Measurements from ENCODE around the gene SPATA6. TPM values are rescaled to one million over a fixed set of nuclear protein-coding genes. Genes with fewer than 3 reads are reported as not detected.
A peak's percentile ranks its signal among the peaks of the same experiment; 100 is the strongest.
"Not testable (repeated sequence)": the region's sequence is repeated elsewhere in the genome, so short reads cannot be mapped to it uniquely, and the experiment has no call there.

Gene SPATA6
- 4.2 TPM for total RNA-seq

GRCh38 chr1:48471691-48472576 lies at the start of gene SPATA6:
SPATA6 (minus strand) TSS chr1:48472204; CDS start chr1:48472008, 196 bp downstream.
- H3K9me3 ChIP-seq, result no peaks in the 10 kb centered on the region
- H3K36me3 ChIP-seq, result no peaks in the 10 kb centered on the region
- H3K4me3 ChIP-seq, result peak within 1 kb of the TSS; percentile 45 to 82
- TF ChIP-seq, protein P1, sequence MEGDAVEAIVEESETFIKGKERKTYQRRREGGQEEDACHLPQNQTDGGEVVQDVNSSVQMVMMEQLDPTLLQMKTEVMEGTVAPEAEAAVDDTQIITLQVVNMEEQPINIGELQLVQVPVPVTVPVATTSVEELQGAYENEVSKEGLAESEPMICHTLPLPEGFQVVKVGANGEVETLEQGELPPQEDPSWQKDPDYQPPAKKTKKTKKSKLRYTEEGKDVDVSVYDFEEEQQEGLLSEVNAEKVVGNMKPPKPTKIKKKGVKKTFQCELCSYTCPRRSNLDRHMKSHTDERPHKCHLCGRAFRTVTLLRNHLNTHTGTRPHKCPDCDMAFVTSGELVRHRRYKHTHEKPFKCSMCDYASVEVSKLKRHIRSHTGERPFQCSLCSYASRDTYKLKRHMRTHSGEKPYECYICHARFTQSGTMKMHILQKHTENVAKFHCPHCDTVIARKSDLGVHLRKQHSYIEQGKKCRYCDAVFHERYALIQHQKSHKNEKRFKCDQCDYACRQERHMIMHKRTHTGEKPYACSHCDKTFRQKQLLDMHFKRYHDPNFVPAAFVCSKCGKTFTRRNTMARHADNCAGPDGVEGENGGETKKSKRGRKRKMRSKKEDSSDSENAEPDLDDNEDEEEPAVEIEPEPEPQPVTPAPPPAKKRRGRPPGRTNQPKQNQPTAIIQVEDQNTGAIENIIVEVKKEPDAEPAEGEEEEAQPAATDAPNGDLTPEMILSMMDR (IDR thresholded peaks at IDR 0.05), result no peak
- H3K4me1 ChIP-seq, result peaks cover 0 to 17% of the 10 kb centered on the region in 2 donors
- H3K27me3 ChIP-seq, result no peaks in the 10 kb centered on the region
- peak within 1 kb of the TSS; percentile 90 to 93 for H3K27ac ChIP-seq
- DNase-seq (ENCODE audit: low spot score in 2 of 2), result peak; percentile 75 to 98
- intact Hi-C loops (cut with DNase I), result loop anchor here (5.0 kb wide), 1 partner anchor 210 kb away; no protein-coding TSS in a partner anchor

DNA sequence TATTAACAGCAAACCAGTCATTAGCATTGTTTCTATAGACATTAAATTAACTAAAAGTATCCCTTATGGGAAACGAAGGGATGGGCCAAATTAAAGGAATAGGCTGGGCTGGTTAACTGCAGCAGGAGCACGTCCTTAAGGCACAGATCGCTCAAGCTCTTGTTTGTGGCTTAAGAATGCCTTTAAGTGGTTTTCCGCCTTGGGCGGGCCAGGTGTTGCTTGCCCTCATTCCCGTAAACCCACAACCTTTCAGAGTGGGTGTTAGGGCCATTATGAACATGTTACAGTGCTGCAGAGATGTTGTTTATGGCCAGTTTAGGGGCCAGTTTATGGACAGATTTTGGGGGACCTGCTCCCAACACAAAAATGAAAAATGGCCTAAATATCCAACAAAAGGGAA lies 47.9 kb upstream of the SPATA6 start:
- H3K9me3 ChIP-seq; H3K4me3 ChIP-seq; DNase-seq (ENCODE audit: low spot score in 2 of 2); H3K36me3 ChIP-seq; H3K27me3 ChIP-seq; H3K27ac ChIP-seq; H3K4me1 ChIP-seq; intact Hi-C loops (cut with DNase I): not testable (repeated sequence)

DNA sequence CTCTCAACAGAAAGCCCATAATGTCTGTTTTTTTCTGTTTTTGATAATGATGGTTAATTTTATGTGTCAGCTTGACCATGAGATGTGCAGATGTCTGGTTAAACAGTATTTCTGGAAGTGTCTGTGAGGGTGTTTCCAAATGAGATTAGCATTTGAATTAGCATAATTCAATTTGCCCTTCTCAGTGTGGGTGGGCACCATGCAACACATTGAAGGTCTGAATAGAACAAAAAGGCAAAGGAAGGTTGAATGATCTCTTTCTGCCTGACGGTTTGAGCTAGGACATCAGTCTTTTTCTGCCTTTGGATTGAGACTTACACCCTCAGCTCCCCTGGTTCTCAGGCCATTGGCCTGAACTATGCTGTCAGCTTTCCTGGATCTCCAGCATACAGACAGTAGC lies 34.9 kb upstream of the SPATA6 start:
- intact Hi-C loops (cut with DNase I), result no loop called here

DNA sequence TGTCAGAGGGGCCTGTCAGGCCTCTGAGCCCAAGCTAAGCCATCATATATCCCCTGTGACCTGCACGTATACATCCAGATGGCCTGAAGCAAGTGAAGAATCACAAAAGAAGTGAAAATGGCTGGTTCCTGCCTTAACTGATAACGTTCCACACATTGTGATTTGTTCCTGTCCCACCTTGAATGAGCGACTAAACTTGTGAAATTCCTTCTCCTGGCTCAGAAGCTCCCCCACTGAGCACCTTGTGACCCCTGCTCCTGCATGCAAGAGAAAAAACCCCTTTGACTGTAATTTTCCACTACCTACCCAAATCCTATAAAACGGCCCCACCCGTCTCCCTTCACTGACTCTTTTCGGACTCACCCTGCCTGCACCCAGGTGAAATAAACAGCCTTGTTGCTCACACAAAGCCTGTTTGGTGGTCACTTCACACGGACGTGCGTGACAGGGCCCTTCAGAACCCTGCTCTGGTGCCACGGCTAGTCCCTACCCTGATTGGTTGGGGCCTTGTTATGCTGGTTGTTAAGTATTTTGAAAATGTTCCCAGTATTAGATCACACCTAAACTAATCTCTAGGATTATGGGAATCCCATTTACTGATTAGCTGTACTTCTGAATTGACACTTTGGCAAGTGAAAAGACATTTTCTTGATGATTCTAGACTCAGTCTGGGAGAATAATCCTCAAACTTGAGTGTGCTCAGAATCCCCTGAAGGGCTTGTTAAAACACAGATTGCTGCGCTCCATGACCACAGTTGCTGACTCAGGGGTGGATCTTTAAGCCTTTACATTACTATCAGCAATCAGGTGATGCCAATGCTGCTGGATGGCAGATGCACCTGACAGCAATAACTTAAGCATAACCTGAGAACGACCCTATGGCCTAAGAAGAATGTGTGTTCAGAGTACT lies 28.8 kb upstream of the SPATA6 start:
- Histone ChIP-seq H3K27ac (no peak overlapping the region), H3K27me3 (no peaks in the 10 kb centered on the region), H3K4me1 (no peaks in the 10 kb centered on the region), H3K4me3 (no peak overlapping the region), H3K36me3 (no peaks in the 10 kb centered on the region), H3K9me3 (no peaks in the 10 kb centered on the region)
- intact Hi-C loops (cut with DNase I), result no loop called here
- TF ChIP-seq, protein P1 (IDR thresholded peaks at IDR 0.05), result no peak
- no peak for DNase-seq (ENCODE audit: low spot score in 2 of 2)

More for the DNA sequence above, 34.9 kb upstream of the SPATA6 start:
- H3K36me3 ChIP-seq, result no peaks in the 10 kb centered on the region
- DNase-seq (ENCODE audit: low spot score in 2 of 2), result no peak
- H3K9me3 ChIP-seq, result no peaks in the 10 kb centered on the region
- H3K4me3 ChIP-seq, result no peak overlapping the region
- H3K27me3 ChIP-seq, result no peaks in the 10 kb centered on the region
- no peaks in the 10 kb centered on the region for H3K4me1 ChIP-seq
- TF ChIP-seq, protein P1 (IDR thresholded peaks at IDR 0.05), result no peak
- no peak overlapping the region for H3K27ac ChIP-seq

GRCh38 chr1:48499211-48499735 lies 27.3 kb upstream of the SPATA6 start:
- no peak for DNase-seq (ENCODE audit: low spot score in 2 of 2)
- Histone ChIP-seq H3K4me1 (peaks cover 0 to 3% of the 10 kb centered on the region in 2 donors), H3K27ac (no peak overlapping the region), H3K27me3 (no peaks in the 10 kb centered on the region), H3K4me3 (no peak overlapping the region), H3K36me3 (no peaks in the 10 kb centered on the region), H3K9me3 (no peaks in the 10 kb centered on the region)
- TF ChIP-seq, protein P1 (IDR thresholded peaks at IDR 0.05), result no peak
- intact Hi-C loops (cut with DNase I), result loop anchor here (2.0 to 5.0 kb wide), 2 partner anchors 48 to 142 kb away; no protein-coding TSS in a partner anchor

Measured in ascending aorta (tissue), 2 donors.